ENCODE measurements around the gene PMPCA.

The PMPCA gene

DNA sequence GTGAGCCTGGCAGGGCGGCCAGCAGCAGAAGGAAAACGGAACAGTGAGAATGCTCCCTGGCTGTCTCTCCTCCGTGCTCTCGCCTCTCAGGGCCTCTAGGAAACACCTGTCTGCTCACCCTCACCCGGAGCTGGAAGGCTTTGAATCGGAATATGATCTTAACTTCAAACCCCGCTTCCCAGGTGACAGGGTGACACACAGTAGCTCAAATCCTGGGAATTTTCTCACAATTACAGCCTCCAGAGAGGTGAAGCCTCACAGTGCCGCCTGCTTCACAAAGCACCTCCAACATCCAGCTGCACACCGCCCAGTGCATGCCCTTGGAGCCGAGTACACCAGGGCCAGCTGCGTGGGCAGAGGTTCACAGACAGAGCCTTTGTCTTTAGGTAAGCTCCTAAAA is 59.9 kb downstream of the PMPCA start:
- no peaks in the 10 kb centered on the region for H3K9me3 ChIP-seq (ENCODE audit: control insufficient read depth in 2 of 2, low read length in 2 of 2)
- H3K4me3 ChIP-seq (ENCODE audit: low read length in 2 of 2), result no peak overlapping the region
- no peaks in the 10 kb centered on the region for H3K4me1 ChIP-seq (ENCODE audit: control insufficient read depth in 2 of 2, insufficient read depth in 2 of 2, low read length in 2 of 2)
- peaks cover 77 to 94% of the 10 kb centered on the region in 2 donors for H3K36me3 ChIP-seq (ENCODE audit: control insufficient read depth in 2 of 2, insufficient read depth in 2 of 2, low read length in 2 of 2)
- H3K9ac ChIP-seq (ENCODE audit: low read depth in 1 of 2, low read length in 2 of 2), result no peak overlapping the region
- no peak overlapping the region for H3K27ac ChIP-seq (ENCODE audit: low read depth in 2 of 2, low read length in 2 of 2)
- H3K27me3 ChIP-seq (ENCODE audit: control insufficient read depth in 2 of 2, insufficient read depth in 2 of 2, low read length in 2 of 2), result no peaks in the 10 kb centered on the region

GRCh38 chr9:136470792-136471469 is 60.5 kb downstream of the PMPCA start:
- Histone ChIP-seq H3K4me3 (ENCODE audit: low read length in 2 of 2) (no peak overlapping the region), H3K36me3 (ENCODE audit: control insufficient read depth in 2 of 2, insufficient read depth in 2 of 2, low read length in 2 of 2) (peaks cover 77 to 94% of the 10 kb centered on the region in 2 donors), H3K4me1 (ENCODE audit: control insufficient read depth in 2 of 2, insufficient read depth in 2 of 2, low read length in 2 of 2) (no peaks in the 10 kb centered on the region), H3K27me3 (ENCODE audit: control insufficient read depth in 2 of 2, insufficient read depth in 2 of 2, low read length in 2 of 2) (no peaks in the 10 kb centered on the region), H3K9ac (ENCODE audit: low read depth in 1 of 2, low read length in 2 of 2) (no peak overlapping the region), H3K9me3 (ENCODE audit: control insufficient read depth in 2 of 2, low read length in 2 of 2) (no peaks in the 10 kb centered on the region), H3K27ac (ENCODE audit: low read depth in 2 of 2, low read length in 2 of 2) (no peak overlapping the region)

DNA sequence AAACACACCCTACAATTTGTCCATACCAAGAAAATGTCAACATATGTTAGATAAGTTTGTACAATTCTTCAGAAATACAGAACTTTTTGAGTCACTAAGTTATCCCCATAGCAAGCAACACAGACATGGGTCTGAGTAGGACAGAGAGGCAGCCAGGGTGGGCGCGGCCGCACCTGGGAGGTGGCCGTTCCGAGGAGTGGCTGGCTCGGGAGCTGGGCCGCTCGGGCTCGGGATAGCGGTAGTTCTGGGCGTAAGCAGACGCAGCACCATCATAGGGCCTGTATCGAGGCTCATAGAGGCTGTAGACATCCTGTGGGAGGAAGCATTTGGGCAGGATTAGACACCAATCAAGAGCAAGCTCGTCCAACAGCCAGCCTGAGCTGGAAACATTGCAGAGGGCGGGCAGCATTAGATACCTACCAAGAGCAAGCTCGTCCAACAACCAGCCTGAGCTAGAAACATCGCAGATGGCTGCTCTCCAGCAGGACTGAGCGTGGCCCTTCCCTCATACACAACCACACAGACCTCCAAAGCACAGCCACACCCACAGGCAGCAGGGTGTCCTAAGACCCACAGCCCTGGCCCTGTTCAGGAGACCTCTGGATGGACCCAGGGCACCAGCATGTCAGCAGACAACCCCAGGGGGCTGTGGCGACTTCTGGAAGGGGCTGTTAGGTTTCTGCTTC is 61.5 kb downstream of the PMPCA start:
- Histone ChIP-seq H3K27me3 (ENCODE audit: control insufficient read depth in 2 of 2, insufficient read depth in 2 of 2, low read length in 2 of 2) (no peaks in the 10 kb centered on the region), H3K36me3 (ENCODE audit: control insufficient read depth in 2 of 2, insufficient read depth in 2 of 2, low read length in 2 of 2) (peaks cover 76 to 94% of the 10 kb centered on the region in 2 donors), H3K9ac (ENCODE audit: low read depth in 1 of 2, low read length in 2 of 2) (no peak overlapping the region), H3K27ac (ENCODE audit: low read depth in 2 of 2, low read length in 2 of 2) (no peak overlapping the region), H3K4me1 (ENCODE audit: control insufficient read depth in 2 of 2, insufficient read depth in 2 of 2, low read length in 2 of 2) (no peaks in the 10 kb centered on the region), H3K9me3 (ENCODE audit: control insufficient read depth in 2 of 2, low read length in 2 of 2) (no peaks in the 10 kb centered on the region), H3K4me3 (ENCODE audit: low read length in 2 of 2) (no peak overlapping the region)

DNA sequence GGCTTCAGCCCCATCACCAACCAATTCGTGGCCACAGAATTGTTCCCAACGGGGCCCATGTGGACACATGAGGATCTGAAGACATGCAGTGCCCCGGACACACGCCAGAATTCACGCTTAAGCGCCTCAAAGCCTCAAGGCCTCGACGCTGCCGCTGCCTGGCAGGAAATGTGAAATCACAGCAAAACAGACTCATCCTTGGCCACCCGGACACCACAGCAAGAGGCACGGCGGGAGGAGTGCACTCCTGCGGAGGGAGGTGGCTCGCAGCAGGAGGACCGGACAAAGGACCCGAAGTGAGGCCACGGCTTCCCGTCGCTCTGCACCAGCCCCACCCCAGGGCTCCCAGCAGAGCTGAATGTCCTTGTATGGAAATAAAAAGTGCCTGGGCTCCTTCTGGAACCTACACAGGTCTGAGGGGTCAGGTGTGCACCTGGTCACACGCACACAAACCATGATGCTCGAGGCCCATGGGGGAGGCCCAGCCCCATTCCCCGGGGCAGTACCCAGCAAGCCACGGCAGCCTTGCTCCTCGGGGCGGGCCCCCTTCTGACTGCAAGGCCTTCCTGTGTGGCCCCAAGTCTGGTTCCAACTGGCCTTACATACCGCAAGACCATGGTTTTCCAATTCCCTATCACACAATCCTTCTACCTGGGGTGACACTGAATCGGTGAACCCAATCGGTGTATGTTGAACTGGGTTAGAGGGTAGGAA is 62.3 kb downstream of the PMPCA start:
- Histone ChIP-seq H3K36me3 (ENCODE audit: control insufficient read depth in 2 of 2, insufficient read depth in 2 of 2, low read length in 2 of 2) (peaks cover 78 to 94% of the 10 kb centered on the region in 2 donors), H3K27me3 (ENCODE audit: control insufficient read depth in 2 of 2, insufficient read depth in 2 of 2, low read length in 2 of 2) (no peaks in the 10 kb centered on the region), H3K27ac (ENCODE audit: low read depth in 2 of 2, low read length in 2 of 2) (no peak overlapping the region), H3K4me1 (ENCODE audit: control insufficient read depth in 2 of 2, insufficient read depth in 2 of 2, low read length in 2 of 2) (no peaks in the 10 kb centered on the region), H3K4me3 (ENCODE audit: low read length in 2 of 2) (no peak overlapping the region), H3K9me3 (ENCODE audit: control insufficient read depth in 2 of 2, low read length in 2 of 2) (no peaks in the 10 kb centered on the region), H3K9ac (ENCODE audit: low read depth in 1 of 2, low read length in 2 of 2) (no peak overlapping the region)

- Histone ChIP-seq H3K27ac (ENCODE audit: low read depth in 2 of 2, low read length in 2 of 2) (no peak overlapping the region), H3K4me1 (ENCODE audit: control insufficient read depth in 2 of 2, insufficient read depth in 2 of 2, low read length in 2 of 2) (no peaks in the 10 kb centered on the region), H3K4me3 (ENCODE audit: low read length in 2 of 2) (no peak overlapping the region)
Observed at GRCh38 chr9:136473354-136473721, 62.9 kb downstream of the PMPCA start.

More at GRCh38 chr9:136473354-136473721, 62.9 kb downstream of the PMPCA start:
- Histone ChIP-seq H3K27me3 (ENCODE audit: control insufficient read depth in 2 of 2, insufficient read depth in 2 of 2, low read length in 2 of 2) (no peaks in the 10 kb centered on the region), H3K9me3 (ENCODE audit: control insufficient read depth in 2 of 2, low read length in 2 of 2) (no peaks in the 10 kb centered on the region), H3K9ac (ENCODE audit: low read depth in 1 of 2, low read length in 2 of 2) (no peak overlapping the region), H3K36me3 (ENCODE audit: control insufficient read depth in 2 of 2, insufficient read depth in 2 of 2, low read length in 2 of 2) (peaks cover 76 to 92% of the 10 kb centered on the region in 2 donors)
